GM12892 (cell line): Measurements from ENCODE around the gene TBATA.

Experiments used
- DNase-seq: peaks from one replicate; pipeline ENCODE4 v3.0.0; 2011; ENCODE audit not compliant: insufficient read length
- FAIRE-seq: peaks from 2 replicates; lab custom pipeline; 2011; peaks lifted over from hg19 to GRCh38; lab: Jason Lieb, UNC
- POLR2A ChIP-seq: IDR thresholded peaks from 2 replicates; pipeline ENCODE4 v1.6.1; 2011; ENCODE audit warnings: low read depth, low read length, control low read depth
- POLR2AphosphoS5 ChIP-seq: IDR thresholded peaks from 2 replicates; pipeline ENCODE4 v1.6.1; 2011; ENCODE audit warnings: low read depth, low read length, control low read depth
- TAF1 ChIP-seq: IDR thresholded peaks from 2 replicates; pipeline ENCODE4 v1.6.1; 2011; ENCODE audit warnings: low read depth, mild to moderate bottlenecking, control low read depth, low read length, borderline replicate concordance

The TBATA gene

DNA sequence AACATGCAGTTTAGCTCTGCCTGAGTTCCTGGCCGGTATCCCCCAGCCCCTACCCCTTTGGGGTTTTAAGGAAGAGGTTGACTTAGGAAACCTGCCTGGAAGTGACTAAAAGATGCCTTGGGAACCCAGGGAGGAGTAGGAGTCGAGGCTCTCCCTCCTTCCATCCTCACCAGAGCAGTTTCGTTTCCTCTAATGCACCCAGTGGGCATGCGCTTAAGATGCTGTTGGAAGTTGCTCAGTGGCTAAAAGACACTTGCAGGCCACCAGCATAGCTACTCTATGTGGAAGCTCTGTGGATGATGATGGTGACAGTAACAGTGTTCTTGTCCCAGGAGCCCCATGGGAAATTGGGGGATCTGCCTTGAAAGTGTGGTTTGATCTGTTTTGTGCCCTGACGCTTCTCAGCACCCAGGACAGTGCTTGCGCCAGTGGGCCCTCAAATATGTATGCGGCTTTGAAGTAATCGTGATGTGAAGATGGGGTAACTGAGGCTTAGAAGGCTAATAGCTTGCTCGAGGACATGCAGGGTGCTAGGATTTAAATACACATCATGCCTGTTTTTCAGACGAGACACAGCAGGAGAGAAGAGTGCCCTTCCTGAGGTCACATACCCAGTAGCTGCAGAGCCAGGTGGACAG, 32.0 kb downstream of the TBATA start:
- FAIRE-seq (no peak), DNase-seq (no peak)
- TF ChIP-seq POLR2A = no peak
- TF ChIP-seq TAF1 = no peak
- TF ChIP-seq POLR2AphosphoS5 = no peak

DNA sequence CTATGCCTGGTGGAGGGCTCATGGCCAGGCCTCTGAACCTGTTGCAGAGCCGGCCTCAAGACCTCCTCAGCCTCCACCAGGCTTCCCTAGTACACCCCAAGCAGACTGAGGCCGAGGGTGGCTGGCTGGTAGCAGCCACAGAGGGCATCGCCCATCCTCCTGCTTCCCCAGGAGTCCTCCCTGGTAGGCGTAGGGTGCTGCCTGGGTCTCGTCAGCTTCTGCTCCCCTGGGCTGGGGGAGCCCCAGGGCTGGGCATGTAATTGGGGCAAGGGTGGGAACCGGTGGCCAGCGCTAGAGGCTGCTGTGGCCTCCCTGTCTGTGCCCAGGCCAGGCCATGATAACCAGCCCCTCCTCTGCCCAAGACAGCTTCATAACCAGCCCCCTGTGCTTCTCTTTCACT, 32.6 kb downstream of the TBATA start:
- DNase-seq = no peak
- no peak for FAIRE-seq
- TF ChIP-seq POLR2AphosphoS5 (no peak), POLR2A (no peak), TAF1 (no peak)

DNA sequence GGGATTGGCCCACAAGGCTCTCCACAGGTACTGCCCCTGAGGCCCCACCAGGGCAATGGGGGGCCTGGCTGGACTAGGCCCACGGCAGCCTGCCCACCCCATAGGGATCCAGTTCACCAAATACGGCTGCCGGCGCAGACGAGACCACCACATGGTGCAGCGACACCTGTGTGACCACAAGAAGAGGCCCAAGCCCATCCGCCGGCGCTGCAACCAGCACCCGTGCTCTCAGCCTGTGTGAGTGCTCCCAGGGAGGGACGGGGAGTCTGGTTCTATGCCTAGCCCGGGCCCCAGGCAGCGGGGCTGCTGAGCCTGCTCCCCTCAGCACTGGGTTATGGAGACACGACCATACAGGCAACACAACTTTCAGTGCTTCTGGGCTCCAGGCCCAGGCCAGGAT, 33.2 kb downstream of the TBATA start:
- DNase-seq (no peak), FAIRE-seq (no peak)
- no peak for TF ChIP-seq POLR2AphosphoS5
- no peak for TF ChIP-seq POLR2A
- TF ChIP-seq TAF1 = no peak

DNA sequence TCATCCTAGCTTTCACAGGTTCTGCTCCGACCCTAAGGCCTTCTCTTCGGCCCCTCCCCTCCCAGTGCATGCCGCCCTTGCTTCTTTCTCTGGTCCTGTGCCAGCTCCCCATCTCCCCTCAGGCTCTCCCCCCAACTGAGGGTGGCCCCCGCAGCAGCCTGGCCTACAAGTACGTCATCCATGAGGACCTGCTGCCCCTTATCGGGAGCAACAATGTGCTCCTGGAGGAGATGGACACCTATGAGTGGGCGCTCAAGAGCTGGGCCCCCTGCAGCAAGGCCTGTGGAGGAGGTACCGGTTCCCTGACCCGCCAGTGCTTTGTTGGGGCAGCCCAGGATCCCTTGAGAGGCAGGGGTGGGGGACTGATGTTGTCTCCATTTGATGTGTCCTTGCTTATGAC, 33.8 kb downstream of the TBATA start:
- no peak for FAIRE-seq
- DNase-seq = no peak
- TF ChIP-seq POLR2A = no peak
- no peak for TF ChIP-seq POLR2AphosphoS5
- TF ChIP-seq TAF1 = no peak

DNA sequence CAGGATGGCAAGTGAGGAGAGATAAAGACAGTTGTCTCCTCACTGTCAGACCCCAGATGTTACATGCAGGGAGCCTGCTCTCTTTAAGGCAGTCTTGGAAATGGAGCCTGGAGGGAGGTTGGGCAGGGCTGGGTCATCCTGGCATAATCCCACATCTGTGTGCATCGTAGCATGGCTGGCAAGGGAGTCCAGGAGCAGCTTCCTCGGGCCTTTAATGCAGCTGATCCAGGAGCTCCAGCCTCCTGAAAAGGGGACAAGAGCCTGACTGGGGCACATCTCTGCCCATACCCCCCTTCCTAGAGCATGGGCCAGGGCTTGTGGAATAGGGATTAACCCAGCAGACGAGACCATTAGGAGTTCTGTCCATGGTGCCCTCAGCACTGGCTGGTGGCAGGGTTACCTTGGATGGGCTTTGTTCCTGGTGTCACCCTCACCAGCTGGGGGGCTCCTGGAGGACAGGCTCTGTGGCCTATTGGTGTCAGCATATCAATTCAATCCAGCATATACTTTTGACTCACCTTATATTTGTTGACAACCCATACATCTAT, 34.9 kb downstream of the TBATA start:
- FAIRE-seq (no peak), DNase-seq (no peak)
- TF ChIP-seq POLR2AphosphoS5 = no peak
- no peak for TF ChIP-seq POLR2A
- TF ChIP-seq TAF1 = no peak

DNA sequence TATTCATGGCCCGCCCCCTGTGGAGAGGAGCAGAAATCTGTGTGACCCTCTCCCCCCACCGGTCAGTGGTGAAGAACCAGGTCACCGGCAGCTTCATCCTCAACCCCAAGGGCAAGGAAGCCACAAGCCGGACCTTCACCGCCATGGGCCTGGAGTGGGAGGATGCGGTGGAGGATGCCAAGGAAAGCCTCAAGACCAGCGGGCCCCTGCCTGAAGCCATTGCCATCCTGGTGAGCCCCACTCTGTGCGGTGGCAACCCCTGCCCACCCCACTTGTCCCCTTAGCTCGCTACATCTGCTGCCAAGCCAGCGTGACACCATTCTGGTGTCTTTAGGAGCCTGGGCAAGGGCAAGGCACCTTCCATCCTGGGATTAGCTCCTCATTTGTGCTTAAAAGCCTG, 35.4 kb downstream of the TBATA start:
- no peak for TF ChIP-seq TAF1
- no peak for TF ChIP-seq POLR2AphosphoS5
- TF ChIP-seq POLR2A = no peak
- DNase-seq = no peak
- FAIRE-seq = no peak

DNA sequence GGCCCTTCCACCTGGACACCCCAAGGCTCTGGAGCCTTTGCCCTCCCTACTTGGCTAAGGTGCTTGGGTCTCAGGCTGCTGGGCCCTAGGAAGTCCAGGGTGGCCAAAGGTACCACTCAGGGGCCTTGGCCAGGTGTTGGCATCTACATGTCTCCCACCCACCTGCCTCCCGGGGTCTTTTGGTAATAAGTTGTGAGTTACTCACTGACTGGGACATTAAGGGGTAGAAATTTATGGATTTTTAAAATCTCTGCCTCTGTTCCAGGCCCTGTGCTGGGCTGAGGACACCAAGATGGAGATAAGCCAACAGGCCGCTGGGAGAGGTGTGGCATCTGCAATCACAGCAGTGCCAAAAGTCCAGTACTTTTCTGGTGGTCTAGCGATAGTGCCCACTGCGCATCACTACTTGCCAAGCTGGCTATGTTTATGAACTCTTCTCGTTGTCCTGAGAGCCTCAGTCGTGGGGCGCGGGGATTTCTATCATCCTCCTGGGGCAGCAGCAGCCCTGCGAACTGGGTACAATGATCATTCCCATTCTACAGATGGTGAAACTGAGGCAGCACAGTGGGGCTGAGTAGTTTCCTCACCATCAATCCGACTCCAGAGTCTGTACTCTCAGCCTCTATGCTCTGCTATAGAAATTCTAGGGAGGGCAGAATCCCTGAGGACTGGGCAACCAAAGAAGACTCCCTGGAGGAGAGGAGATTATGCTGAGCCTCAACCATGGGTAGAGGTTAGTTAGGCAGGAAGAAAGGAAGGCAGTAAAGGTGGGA, 36.2 kb downstream of the TBATA start:
- no peak for FAIRE-seq
- no peak for TF ChIP-seq TAF1
- DNase-seq = no peak

DNA sequence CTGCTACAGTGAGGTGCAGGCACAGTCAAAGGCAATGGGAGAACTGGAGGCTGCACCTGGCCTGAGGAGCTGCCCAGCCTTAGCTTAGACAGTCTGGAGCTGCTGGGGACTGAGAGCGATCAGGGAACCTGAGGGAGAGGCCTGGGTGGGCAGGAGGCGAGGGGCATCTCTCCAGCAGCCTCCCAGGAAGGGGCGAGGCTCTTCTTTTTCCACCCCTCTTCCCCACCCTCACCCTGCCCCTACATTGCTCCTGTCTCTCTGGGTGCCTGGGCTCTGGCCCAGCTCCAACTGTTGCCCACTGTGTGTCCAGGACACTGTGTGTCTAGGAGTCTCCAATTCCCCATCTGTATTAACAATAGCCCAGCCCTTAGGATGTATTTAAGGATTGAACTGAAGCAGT, 36.9 kb downstream of the TBATA start:
- DNase-seq (no peak), FAIRE-seq (no peak)
- TF ChIP-seq POLR2AphosphoS5 = no peak

DNA sequence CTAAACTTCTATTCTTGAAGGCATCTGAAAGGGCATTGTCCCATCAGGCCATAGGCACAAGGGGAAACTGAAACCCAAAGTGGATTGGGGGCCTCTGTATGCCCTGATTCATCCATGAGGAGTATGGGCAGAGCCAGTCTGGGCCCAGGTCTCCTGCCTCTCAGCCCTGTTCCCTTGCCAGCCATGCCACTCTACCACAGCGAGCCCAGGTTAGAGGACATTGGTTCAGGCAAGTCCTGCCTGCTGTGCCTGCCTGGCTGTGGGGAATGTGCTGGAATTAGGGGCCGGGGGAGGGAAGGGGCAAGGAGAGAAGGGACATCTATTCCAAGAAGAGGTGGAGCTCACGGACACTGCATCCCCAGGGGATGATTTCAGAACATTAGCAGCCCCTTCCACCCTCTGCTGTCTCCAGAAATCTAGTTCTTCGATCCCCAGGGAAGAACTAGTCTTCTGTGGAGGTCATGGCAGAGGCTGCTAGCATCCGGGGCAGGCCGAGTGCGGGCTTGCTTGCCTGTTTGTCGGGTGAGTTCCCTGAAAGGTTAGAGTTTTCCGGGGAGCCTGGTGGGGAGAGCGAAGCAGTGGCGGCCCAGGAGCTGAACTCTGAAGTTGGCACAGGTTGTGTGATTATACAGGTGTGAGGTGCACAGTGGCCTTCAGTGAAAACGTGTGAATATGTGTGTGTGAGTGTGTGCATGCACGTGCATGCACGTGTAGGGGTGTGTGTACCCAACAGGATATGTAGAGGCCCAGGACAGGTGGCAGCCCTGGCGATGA, 37.8 kb downstream of the TBATA start:
- no peak for FAIRE-seq
- no peak for TF ChIP-seq POLR2A
- no peak for TF ChIP-seq TAF1
- no peak for TF ChIP-seq POLR2AphosphoS5
- no peak for DNase-seq

DNA sequence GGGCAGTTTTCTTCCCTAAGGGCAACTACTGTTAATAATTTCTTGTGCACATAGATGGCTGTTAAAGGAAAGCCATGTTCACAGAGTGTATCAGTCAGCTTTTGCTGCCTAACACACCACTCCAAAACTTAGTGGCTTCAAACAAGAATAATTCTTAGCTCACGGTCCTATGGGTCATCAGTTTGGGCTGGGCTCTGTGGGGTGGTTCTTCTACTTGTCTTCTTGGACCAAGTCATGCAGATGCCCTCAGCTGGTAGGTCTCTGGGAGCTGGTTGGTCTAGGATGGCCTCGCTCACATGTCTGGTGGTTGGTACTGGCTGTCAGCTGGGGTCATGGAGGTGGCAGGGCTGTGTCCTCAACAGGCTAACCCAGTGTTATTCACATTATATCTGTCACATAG, 39.6 kb downstream of the TBATA start:
- FAIRE-seq (no peak), DNase-seq (no peak)

DNA sequence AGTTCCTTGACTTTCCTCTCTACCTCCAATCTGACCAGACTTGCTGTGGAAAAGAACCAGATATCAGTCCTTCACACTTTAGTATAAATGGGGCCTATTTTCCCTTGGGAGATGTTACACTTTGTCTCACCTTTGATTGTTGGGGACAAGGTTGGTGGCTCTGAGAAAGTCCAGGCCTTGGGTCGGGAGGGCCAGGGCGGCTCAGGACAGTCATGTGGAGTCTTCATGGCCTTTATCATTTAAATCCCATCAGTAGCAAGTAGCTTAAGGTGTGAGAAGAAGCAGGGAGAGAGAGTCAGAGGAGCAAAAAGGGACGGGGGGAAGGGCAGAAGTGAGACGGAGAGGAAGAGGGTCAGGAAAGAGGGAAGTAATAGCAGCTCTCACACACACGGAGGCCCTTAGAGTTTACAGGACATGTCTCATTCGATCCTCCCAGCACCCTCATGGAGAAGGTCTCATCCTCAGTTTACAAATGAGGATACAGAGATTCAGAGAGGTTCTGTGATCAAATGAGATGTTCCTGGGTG, 40.5 kb downstream of the TBATA start:
- FAIRE-seq = no peak
- no peak for TF ChIP-seq POLR2A
- TF ChIP-seq TAF1 = no peak
- no peak for TF ChIP-seq POLR2AphosphoS5
- no peak for DNase-seq

More for the DNA sequence above, 39.6 kb downstream of the TBATA start:
- no peak for TF ChIP-seq TAF1
- no peak for TF ChIP-seq POLR2AphosphoS5
- no peak for TF ChIP-seq POLR2A
